HG02623 (cell line): ENCODE data around the gene IL1RAP.

Experiments
- ATAC-seq: cut with Tn5 transposase; IDR thresholded peaks from one replicate; pipeline ENCODE4 v1.9.1; 2021; ENCODE audit warnings: moderate library complexity; ENCODE audit not compliant: unreplicated experiment

Gene IL1RAP

GRCh38 chr3:190699776-190700175 is 185.9 kb downstream of the IL1RAP start:
- no peak for ATAC-seq

GRCh38 chr3:190701096-190701532 is 187.2 kb downstream of the IL1RAP start:
- no peak for ATAC-seq

GRCh38 chr3:190706582-190706981 is 192.7 kb downstream of the IL1RAP start:
- ATAC-seq = no peak
